ENCODE results near the gene TMIGD1.

The TMIGD1 gene

DNA sequence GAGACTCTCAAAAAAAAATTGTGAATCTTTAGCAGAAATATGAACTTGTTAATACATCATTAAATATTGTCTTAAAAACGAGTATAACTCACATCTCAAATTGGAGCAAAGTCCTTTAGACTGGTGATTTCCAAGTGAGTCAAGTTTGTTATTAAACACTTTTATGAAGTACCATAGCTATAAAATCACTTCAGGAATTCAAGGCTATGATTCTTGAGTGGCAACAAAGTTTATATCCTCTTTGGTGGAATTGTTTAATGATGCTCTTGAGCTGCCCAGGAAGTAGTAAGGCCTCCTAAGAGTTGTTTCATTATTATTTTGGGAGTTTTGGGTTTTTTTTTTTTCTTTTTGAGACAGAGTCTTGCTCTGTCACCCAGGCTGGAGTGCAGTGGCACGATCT is 25.5 kb downstream of the TMIGD1 start:
- H3K4me1 ChIP-seq (ENCODE audit: control insufficient read depth, insufficient read depth, low read length, poor library complexity, severe bottlenecking): peaks cover 5% of the 10 kb centered on the region
- H3K4me3 ChIP-seq (ENCODE audit: extremely low read depth, insufficient read depth, low read length, poor library complexity, severe bottlenecking): no peak overlapping the region
- H3K27ac ChIP-seq (ENCODE audit: low read depth, low read length, severe bottlenecking): no peak overlapping the region
- WGBS, 2 experiments (ENCODE audit: insufficient coverage in 2 of 2): 86 to 100% methylated on average over 1 of the region's 2 CpGs
- H3K36me3 ChIP-seq (ENCODE audit: control insufficient read depth, insufficient read depth, low read length): no peaks in the 10 kb centered on the region
- H3K9me3 ChIP-seq (ENCODE audit: control insufficient read depth, low read length): no peaks in the 10 kb centered on the region

DNA sequence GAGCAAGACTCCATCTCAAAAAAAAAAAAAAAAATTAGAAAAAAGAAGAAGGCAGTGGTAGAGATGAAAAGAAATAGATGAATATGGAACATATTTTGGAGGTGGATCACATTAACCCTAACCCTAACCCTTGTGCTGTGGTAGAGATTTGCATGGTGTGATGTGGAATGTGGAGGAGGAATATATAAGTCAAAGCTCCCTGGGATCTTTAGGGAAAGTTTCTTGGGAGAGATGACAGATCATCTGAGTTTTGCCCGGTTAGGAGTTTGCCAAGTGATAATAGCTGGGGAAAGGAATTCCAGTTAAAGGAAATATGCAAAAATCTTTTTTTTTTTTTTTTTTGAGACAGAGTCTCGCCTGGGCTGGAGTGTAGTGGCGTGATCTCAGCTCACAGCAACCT is 29.1 kb downstream of the TMIGD1 start:
- no peak overlapping the region for H3K27ac ChIP-seq (ENCODE audit: low read depth, low read length, severe bottlenecking)
- WGBS, 2 experiments (ENCODE audit: insufficient coverage in 2 of 2): 100% methylated on average over 1 of the region's 3 CpGs; no CpG with 5 or more reads in 1 of the 2 experiments
- H3K4me3 ChIP-seq (ENCODE audit: extremely low read depth, insufficient read depth, low read length, poor library complexity, severe bottlenecking): no peak overlapping the region
- peaks cover 3% of the 10 kb centered on the region for H3K4me1 ChIP-seq (ENCODE audit: control insufficient read depth, insufficient read depth, low read length, poor library complexity, severe bottlenecking)
- H3K9me3 ChIP-seq (ENCODE audit: control insufficient read depth, low read length): peaks cover 7% of the 10 kb centered on the region
- no peaks in the 10 kb centered on the region for H3K36me3 ChIP-seq (ENCODE audit: control insufficient read depth, insufficient read depth, low read length)

GRCh38 chr17:30302241-30302640 is 31.6 kb downstream of the TMIGD1 start:
- Histone ChIP-seq H3K4me3 (ENCODE audit: extremely low read depth, insufficient read depth, low read length, poor library complexity, severe bottlenecking) (no peak overlapping the region), H3K9me3 (ENCODE audit: control insufficient read depth, low read length) (peaks cover 8% of the 10 kb centered on the region), H3K4me1 (ENCODE audit: control insufficient read depth, insufficient read depth, low read length, poor library complexity, severe bottlenecking) (no peaks in the 10 kb centered on the region), H3K36me3 (ENCODE audit: control insufficient read depth, insufficient read depth, low read length) (no peaks in the 10 kb centered on the region), H3K27ac (ENCODE audit: low read depth, low read length, severe bottlenecking) (no peak overlapping the region)
- 100% methylated on average over 1 of the region's 3 CpGs for WGBS, 2 experiments (ENCODE audit: insufficient coverage in 2 of 2)

DNA sequence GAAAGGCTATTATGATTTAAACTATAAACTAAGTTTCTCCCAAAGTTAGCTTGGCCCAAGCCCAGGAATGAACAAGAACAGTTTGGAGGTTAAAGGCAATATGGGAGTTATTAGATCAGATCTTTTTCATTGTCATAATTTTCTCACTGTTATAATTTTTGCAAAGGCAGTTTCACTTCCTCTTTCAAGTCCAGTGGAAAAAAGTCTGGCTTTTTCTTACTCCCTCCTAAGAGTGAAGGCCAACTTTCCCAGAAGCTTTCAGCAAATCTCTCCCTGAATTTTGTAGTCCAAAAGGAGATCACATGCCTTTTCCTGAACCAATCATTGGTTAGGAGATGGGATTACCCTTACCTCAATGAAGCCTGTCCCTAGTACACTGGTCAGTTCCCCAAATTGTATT is 33.0 kb downstream of the TMIGD1 start:
- Histone ChIP-seq H3K9me3 (ENCODE audit: control insufficient read depth, low read length) (peaks cover 8% of the 10 kb centered on the region), H3K27ac (ENCODE audit: low read depth, low read length, severe bottlenecking) (no peak overlapping the region), H3K4me1 (ENCODE audit: control insufficient read depth, insufficient read depth, low read length, poor library complexity, severe bottlenecking) (no peaks in the 10 kb centered on the region), H3K36me3 (ENCODE audit: control insufficient read depth, insufficient read depth, low read length) (no peaks in the 10 kb centered on the region), H3K4me3 (ENCODE audit: extremely low read depth, insufficient read depth, low read length, poor library complexity, severe bottlenecking) (no peak overlapping the region)

DNA sequence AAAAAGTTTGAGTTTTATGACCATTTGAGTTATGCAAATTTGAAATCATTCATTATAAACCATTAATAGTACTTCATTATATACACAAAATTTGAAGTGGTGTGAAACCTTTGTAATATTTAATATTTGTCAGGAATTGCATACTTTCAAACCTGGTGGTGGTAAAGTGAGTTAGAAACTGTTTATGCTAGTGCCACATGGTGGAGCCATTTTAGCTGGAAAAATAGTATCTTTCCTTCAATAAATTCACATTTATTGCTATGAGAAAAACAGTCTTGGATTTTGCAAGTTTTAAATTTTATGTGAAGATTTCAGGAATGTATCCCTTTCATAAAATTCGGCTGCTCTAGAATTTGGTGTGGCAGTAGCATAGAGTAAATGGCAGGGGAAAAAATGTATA is 34.9 kb downstream of the TMIGD1 start:
- WGBS, 2 experiments (ENCODE audit: insufficient coverage in 2 of 2): 75 to 80% methylated on average over 1 of the region's 1 CpG
- no peak overlapping the region for H3K4me3 ChIP-seq (ENCODE audit: extremely low read depth, insufficient read depth, low read length, poor library complexity, severe bottlenecking)

GRCh38 chr17:30297715-30298114 is 36.1 kb downstream of the TMIGD1 start:
- H3K4me3 ChIP-seq (ENCODE audit: extremely low read depth, insufficient read depth, low read length, poor library complexity, severe bottlenecking): no peak overlapping the region
- H3K4me1 ChIP-seq (ENCODE audit: control insufficient read depth, insufficient read depth, low read length, poor library complexity, severe bottlenecking): no peaks in the 10 kb centered on the region
- H3K9me3 ChIP-seq (ENCODE audit: control insufficient read depth, low read length): peaks cover 8% of the 10 kb centered on the region
- H3K27ac ChIP-seq (ENCODE audit: low read depth, low read length, severe bottlenecking): no peak overlapping the region
- no peaks in the 10 kb centered on the region for H3K36me3 ChIP-seq (ENCODE audit: control insufficient read depth, insufficient read depth, low read length)
- 92 to 100% methylated on average over 2 to 3 of the region's 4 CpGs for WGBS, 2 experiments (ENCODE audit: insufficient coverage in 2 of 2)

More for the DNA sequence above, 34.9 kb downstream of the TMIGD1 start:
- Histone ChIP-seq H3K4me1 (ENCODE audit: control insufficient read depth, insufficient read depth, low read length, poor library complexity, severe bottlenecking) (no peaks in the 10 kb centered on the region), H3K36me3 (ENCODE audit: control insufficient read depth, insufficient read depth, low read length) (no peaks in the 10 kb centered on the region), H3K27ac (ENCODE audit: low read depth, low read length, severe bottlenecking) (no peak overlapping the region), H3K9me3 (ENCODE audit: control insufficient read depth, low read length) (peaks cover 8% of the 10 kb centered on the region)

DNA sequence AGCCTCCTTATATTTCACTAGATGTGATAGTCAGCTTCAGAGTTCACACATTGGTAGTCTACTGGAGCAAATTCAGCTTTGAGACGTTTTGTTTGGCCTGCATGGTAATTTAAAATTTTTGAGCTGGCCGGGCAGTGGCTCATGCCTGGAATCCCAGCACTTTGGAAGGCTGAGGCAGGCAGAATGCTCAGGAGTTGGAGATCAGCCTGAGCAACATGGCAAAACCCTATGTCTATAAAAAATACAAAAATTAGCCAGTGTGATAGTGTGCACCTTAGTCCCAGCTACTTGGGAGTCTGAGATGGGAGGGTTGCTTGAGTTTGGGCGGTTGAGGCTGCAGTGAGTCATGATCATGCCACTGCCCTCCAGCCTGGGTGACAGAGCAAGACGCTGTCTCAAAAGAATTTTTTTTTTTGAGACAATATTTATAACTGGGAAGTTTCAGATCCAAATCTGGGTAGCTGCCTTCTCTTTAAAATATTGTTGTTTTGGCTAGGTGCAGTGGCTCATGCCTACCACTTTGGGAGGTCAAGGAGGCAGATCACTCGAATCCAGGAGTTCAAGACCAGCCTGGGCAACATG is 37.3 kb downstream of the TMIGD1 start:
- 77 to 98% methylated on average over 3 to 5 of the region's 5 CpGs for WGBS, 2 experiments (ENCODE audit: insufficient coverage in 2 of 2)
- Histone ChIP-seq H3K4me1 (ENCODE audit: control insufficient read depth, insufficient read depth, low read length, poor library complexity, severe bottlenecking) (no peaks in the 10 kb centered on the region), H3K36me3 (ENCODE audit: control insufficient read depth, insufficient read depth, low read length) (no peaks in the 10 kb centered on the region), H3K4me3 (ENCODE audit: extremely low read depth, insufficient read depth, low read length, poor library complexity, severe bottlenecking) (no peak overlapping the region), H3K9me3 (ENCODE audit: control insufficient read depth, low read length) (peaks cover 8% of the 10 kb centered on the region), H3K27ac (ENCODE audit: low read depth, low read length, severe bottlenecking) (no peak overlapping the region)

DNA sequence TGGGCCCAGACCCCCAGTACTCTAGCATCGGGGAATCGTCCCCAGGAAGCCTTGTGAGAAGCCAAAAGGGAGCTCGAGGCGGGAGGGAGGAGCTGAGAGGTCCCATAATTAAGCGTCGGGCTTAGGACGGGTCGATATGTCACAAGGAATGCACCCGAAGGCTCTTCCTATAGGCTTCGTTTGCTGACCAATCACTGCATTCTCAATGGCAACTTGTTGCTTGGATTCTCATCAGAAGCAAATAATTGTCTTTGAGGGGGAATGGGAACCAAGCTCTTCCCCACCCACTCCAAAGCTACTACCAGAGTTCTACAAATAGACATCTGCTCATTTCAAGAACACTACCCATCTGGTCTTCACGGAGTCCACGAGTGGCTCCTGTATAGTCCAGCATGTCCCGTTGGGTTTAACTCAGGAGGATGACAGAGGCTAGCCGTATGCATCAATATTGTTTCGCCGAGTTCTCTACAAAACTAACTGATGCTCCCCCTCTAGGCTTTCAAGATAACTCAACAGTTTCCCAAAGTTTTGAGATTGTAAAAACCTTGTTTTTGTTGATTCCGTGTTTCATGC is 41.5 kb downstream of the TMIGD1 start:
- Histone ChIP-seq H3K36me3 (ENCODE audit: control insufficient read depth, insufficient read depth, low read length) (peaks cover 21% of the 10 kb centered on the region), H3K4me3 (ENCODE audit: extremely low read depth, insufficient read depth, low read length, poor library complexity, severe bottlenecking) (peak overlapping the region; percentile 92), H3K27ac (ENCODE audit: low read depth, low read length, severe bottlenecking) (peak overlapping the region; percentile 85), H3K4me1 (ENCODE audit: control insufficient read depth, insufficient read depth, low read length, poor library complexity, severe bottlenecking) (peaks cover 8% of the 10 kb centered on the region), H3K9me3 (ENCODE audit: control insufficient read depth, low read length) (no peaks in the 10 kb centered on the region)
- WGBS, 2 experiments (ENCODE audit: insufficient coverage in 2 of 2): 44 to 46% methylated on average over 15 of the region's 17 CpGs

GRCh38 chr17:30291543-30292285 is 42.1 kb downstream of the TMIGD1 start, which contains the start of gene BLMH:
BLMH (minus strand) TSS chr17:30291944; CDS start chr17:30291819, 125 bp downstream.
- no peaks in the 10 kb centered on the region for H3K9me3 ChIP-seq (ENCODE audit: control insufficient read depth, low read length)
- peak within 1 kb of the TSS; percentile 85 for H3K27ac ChIP-seq (ENCODE audit: low read depth, low read length, severe bottlenecking)
- H3K36me3 ChIP-seq (ENCODE audit: control insufficient read depth, insufficient read depth, low read length): peaks cover 27% of the 10 kb centered on the region
- 0 to 1% methylated on average over 59 to 66 of the region's 89 CpGs for WGBS, 2 experiments (ENCODE audit: insufficient coverage in 2 of 2)
- H3K4me1 ChIP-seq (ENCODE audit: control insufficient read depth, insufficient read depth, low read length, poor library complexity, severe bottlenecking): peaks cover 8% of the 10 kb centered on the region
- H3K4me3 ChIP-seq (ENCODE audit: extremely low read depth, insufficient read depth, low read length, poor library complexity, severe bottlenecking): peak within 1 kb of the TSS; percentile 92

DNA sequence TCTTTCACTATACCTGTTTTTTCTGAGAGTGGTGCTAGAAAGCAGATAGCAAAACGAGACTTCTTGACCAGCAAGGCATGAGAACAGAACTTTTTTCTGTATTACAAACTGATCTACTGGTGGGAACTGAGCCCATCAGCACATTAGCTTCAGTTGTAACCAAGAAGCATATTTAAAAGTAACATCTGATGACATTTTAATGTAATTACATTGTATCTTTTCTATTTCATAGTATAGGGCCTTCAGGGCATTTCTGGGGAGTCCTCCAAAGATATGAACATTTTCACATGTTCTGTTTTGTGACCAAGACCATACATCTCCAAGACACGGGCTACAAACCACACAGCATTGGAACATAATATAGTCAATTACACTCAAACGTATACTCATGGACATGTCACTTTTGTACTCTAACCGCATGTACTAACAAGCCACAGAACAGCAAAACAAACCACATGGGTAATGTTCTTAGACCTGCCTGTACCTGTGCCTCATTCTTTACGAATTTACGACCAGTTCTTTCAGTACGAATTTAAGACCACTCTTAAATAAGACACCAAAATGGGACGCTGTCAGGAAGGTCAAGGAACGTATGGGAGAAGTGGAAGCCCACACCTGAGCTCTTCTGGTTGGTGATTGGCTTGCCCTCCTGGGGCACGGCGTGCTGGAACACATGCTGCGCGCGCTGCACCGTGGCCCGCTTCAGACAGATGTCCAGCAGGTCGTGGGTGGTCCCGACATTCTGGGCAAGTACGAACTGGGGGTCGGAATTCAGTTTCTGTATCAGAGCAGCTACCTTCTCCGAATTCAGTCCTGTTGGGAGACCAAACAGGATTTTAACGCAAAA is 42.9 kb downstream of the TMIGD1 start:
- H3K4me3 ChIP-seq (ENCODE audit: extremely low read depth, insufficient read depth, low read length, poor library complexity, severe bottlenecking): peak overlapping the region; percentile 92
- 9 to 17% methylated on average over 15 to 22 of the region's 22 CpGs for WGBS, 2 experiments (ENCODE audit: insufficient coverage in 2 of 2)
- peaks cover 35% of the 10 kb centered on the region for H3K36me3 ChIP-seq (ENCODE audit: control insufficient read depth, insufficient read depth, low read length)
- H3K9me3 ChIP-seq (ENCODE audit: control insufficient read depth, low read length): no peaks in the 10 kb centered on the region
- peak overlapping the region; percentile 85 for H3K27ac ChIP-seq (ENCODE audit: low read depth, low read length, severe bottlenecking)
- H3K4me1 ChIP-seq (ENCODE audit: control insufficient read depth, insufficient read depth, low read length, poor library complexity, severe bottlenecking): peaks cover 8% of the 10 kb centered on the region

All from mesodermal cell (in vitro differentiated cells).